Measurements from ENCODE around the gene PDE3B. TPM values are rescaled to one million over a fixed set of nuclear protein-coding genes. Genes with fewer than 3 reads are reported as not detected.
"Not testable (repeated sequence)": the region's sequence is repeated elsewhere in the genome, so short reads cannot be mapped to it uniquely, and the experiment has no call there.

PDE3B gene
- polyA plus RNA-seq, 3 donors = 8.7 to 49.7 (median 9.6) TPM

DNA sequence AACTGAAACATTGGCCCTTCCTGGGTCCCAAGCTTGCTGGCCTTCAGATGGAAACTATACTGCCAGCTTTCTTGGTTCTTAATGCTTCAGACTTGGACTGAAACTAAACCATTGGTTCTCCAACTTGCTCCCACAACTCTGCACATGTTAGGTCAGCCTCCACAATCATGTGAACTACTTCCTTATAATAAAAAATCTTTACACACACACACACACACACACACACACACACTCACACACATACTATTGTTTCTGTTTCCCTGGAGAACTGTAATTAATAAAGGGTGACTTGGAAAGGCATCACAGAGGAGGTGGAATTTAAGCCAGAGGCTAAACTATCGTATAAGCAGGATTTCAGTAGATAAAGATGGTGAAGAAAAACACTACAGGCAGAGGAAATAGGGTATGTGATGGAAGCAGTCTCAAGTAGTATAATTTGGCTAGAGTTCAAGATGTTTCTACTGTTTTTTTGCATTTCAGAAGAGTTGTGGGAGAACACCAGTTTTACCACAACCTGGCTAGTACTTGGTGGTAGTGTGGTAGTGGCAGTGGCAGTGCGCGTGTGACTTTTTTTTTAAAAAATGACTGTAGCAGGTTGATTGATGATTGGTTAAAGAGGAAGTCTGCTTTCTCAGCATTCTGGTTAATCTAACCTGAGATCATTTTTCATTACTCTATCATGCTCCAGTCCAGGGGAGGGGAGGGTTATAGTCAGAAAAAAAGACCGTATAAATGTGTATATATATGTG is 70.1 kb downstream of the PDE3B start:
- no peak overlapping the region for H3K27ac ChIP-seq (ENCODE audit: low read depth, low read length)
- WGBS, 3 donors = 38 to 55% (median 49%) methylated on average over 4 of the region's 4 CpGs

- 79 to 86% (median 86%) methylated on average over 7 of the region's 11 CpGs for WGBS, 3 donors
- not testable (repeated sequence) for H3K27ac ChIP-seq (ENCODE audit: low read depth, low read length)
Observed at GRCh38 chr11:14715669-14716068, 72.1 kb downstream of the PDE3B start.

DNA sequence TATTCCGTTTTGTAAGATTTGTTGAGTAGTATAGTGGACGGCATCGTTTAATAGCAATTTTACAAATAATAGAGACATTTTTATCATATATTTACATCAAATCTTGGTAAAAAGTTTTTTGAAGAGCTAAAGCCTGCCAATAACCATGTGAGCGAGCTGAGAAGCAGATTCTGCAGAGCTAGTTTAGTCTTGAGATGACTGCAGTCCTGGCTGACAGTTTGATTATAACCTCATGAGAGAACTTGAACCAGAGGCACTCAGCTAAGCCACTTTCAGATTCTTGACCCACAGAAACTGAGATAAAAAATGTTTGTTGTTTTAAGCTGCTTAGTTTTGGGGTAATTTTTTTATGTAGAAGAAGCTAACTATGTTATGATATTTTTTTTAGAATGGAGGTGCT is 78.9 kb downstream of the PDE3B start:
- H3K27ac ChIP-seq (ENCODE audit: low read depth, low read length) = no peak overlapping the region
- WGBS, 3 donors = 73 to 88% (median 86%) methylated on average over 4 of the region's 4 CpGs

GRCh38 chr11:14725150-14725549 is 81.5 kb downstream of the PDE3B start:
- H3K27ac ChIP-seq (ENCODE audit: low read depth, low read length) = no peak overlapping the region
- WGBS, 3 donors = 89 to 95% (median 89%) methylated on average over 1 of the region's 1 CpG

DNA sequence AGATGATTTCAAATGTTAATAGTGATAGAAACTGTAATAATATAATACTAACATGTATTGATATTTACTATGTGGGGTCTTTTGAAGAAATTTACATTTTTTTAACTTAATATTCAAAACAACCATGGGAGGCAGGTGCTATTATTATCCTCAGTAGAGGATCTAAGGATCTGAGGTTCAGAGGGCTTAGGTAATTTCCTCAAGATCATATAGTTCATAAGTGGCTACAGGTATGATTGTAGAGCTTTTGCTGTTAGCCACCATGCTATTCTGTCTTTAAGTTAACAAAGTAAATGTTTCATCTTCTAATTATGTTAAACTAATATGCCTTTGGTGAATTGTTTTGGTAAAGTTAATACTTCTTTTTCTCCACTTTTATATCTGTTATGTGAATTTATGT is 83.6 kb downstream of the PDE3B start:
- H3K27ac ChIP-seq (ENCODE audit: low read depth, low read length) = no peak overlapping the region

DNA sequence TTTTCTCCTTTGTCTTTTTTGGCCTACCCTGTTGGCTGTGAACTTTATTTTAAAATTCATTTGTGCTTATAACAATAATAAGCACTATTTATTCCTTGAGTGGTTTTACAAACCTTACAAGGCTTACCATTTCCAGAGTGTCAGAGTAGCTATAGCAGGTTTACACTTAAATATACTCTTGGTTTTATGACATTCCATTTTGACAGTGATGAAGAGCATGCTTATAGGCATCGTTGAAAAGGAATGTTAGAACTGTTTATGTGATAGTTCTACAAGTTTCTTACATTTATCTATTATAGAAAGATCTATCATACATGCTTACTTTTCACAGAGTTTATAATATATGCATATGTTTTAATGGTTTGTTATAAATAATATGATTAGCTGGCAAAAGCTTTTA is 84.1 kb downstream of the PDE3B start:
- H3K27ac ChIP-seq (ENCODE audit: low read depth, low read length) = no peak overlapping the region
- 41 to 47% (median 46%) methylated on average over 1 of the region's 1 CpG for WGBS, 3 donors

DNA sequence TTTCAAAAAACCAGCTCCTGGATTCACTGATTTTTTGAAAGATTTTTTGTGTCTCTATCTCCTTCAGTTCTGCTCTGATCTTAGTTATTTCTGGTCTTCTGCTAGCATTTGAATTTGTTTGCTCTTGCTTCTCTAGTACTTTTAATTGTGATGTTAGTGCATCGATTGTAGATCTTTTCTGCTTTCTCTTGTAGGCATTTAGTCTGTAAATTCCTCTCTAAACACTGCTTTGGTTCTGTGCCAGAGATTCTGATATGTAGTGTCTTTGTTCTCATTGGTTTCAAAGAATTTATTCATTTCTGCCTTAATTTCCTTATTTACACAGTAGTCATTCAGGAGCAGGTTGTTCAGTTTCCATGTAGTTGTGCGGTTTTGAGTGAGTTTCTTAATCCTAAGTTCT is 96.9 kb downstream of the PDE3B start:
- H3K27ac ChIP-seq (ENCODE audit: low read depth, low read length) = not testable (repeated sequence)

GRCh38 chr11:14741195-14741594 is 97.6 kb downstream of the PDE3B start:
- H3K27ac ChIP-seq (ENCODE audit: low read depth, low read length) = no peak overlapping the region
- WGBS, 3 donors = 65 to 83% (median 81%) methylated on average over 3 of the region's 3 CpGs

More for the DNA sequence above, 96.9 kb downstream of the PDE3B start:
- WGBS, 3 donors = 48 to 90% (median 90%) methylated on average over 2 of the region's 2 CpGs

- 67 to 91% (median 71%) methylated on average over 5 of the region's 5 CpGs for WGBS, 3 donors
- H3K27ac ChIP-seq (ENCODE audit: low read depth, low read length) = no peak overlapping the region
Observed at GRCh38 chr11:14742849-14743559, 99.4 kb downstream of the PDE3B start.

- not testable (repeated sequence) for H3K27ac ChIP-seq (ENCODE audit: low read depth, low read length)
- WGBS, 3 donors = 92 to 98% (median 93%) methylated on average over 6 of the region's 6 CpGs
Observed at GRCh38 chr11:14743667-14744066, 100.1 kb downstream of the PDE3B start.

- H3K27ac ChIP-seq (ENCODE audit: low read depth, low read length) = no peak overlapping the region
- 85 to 87% (median 86%) methylated on average over 3 of the region's 3 CpGs for WGBS, 3 donors
Observed at GRCh38 chr11:14746857-14747395, 103.3 kb downstream of the PDE3B start.

DNA sequence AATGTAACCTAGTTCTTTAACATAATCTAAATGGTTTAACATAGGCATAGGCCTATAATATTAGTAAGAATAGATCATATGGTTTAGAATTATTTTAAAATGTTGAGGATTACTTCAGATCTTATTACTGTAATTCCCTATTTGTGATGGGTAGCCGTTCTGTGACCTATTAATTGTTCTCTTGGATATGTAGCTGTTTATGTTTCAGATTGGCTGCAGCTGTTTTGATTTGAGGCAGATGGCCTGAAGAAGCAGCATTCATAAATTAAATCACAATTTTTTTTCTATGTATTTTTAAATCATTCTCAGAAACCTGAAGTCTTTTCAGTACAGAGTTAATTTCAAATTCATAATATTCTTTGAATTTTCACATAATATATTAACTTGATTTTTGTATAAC is 104.5 kb downstream of the PDE3B start:
- no peak overlapping the region for H3K27ac ChIP-seq (ENCODE audit: low read depth, low read length)

GRCh38 chr11:14750911-14751310 is 107.3 kb downstream of the PDE3B start:
- H3K27ac ChIP-seq (ENCODE audit: low read depth, low read length) = no peak overlapping the region
- WGBS, 3 donors = 58 to 63% (median 58%) methylated on average over 1 of the region's 1 CpG

More for the DNA sequence above, 104.5 kb downstream of the PDE3B start:
- 65 to 83% (median 70%) methylated on average over 1 of the region's 1 CpG for WGBS, 3 donors

- H3K27ac ChIP-seq (ENCODE audit: low read depth, low read length) = no peak overlapping the region
Observed at GRCh38 chr11:14751975-14752407, 108.4 kb downstream of the PDE3B start.

DNA sequence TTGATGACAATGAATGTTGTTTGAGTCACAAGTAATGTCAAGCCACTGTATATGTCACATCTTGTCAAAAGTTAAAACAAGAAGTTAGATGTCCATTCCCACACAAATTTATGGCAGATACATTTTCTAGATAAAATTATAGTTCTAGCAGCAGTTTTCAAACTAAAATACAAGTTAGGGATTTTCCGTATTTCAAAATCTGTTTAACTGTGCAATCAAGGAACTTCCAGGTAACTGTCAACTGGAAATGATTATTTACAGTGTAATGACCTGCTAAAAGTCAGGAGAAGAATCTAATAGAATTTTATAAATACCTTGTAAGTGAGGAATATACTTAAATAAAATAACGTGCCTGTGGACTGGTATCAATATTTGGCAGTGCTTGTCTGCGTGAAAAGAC is 111.5 kb downstream of the PDE3B start:
- no peak overlapping the region for H3K27ac ChIP-seq (ENCODE audit: low read depth, low read length)
- 80 to 90% (median 88%) methylated on average over 3 of the region's 3 CpGs for WGBS, 3 donors

DNA sequence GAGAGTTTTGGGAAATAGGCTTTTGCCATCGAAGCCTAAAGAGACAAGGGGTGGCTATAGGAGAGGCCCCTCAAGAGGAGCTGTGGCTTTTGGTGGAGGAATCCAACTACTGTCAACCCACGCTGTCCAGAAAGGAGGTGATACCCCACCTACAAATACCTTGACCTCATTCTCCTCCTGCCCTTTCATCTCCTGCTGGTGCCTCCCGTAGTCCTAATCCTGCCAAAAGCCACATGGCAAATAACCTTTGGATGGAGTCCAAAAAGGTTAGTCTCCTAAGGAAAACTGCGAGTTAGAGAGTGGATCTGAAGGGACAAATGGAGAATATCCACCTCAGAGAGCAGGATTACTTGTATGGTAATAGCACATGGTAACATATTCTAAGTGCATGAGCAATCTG is 112.7 kb downstream of the PDE3B start:
- WGBS, 3 donors = 59 to 91% (median 88%) methylated on average over 4 of the region's 4 CpGs

GRCh38 chr11:14759300-14760012 is 115.9 kb downstream of the PDE3B start:
- H3K27ac ChIP-seq (ENCODE audit: low read depth, low read length) = not testable (repeated sequence)
- WGBS, 3 donors = 89 to 90% (median 90%) methylated on average over 9 of the region's 9 CpGs

More for the DNA sequence above, 112.7 kb downstream of the PDE3B start:
- no peak overlapping the region for H3K27ac ChIP-seq (ENCODE audit: low read depth, low read length)

DNA sequence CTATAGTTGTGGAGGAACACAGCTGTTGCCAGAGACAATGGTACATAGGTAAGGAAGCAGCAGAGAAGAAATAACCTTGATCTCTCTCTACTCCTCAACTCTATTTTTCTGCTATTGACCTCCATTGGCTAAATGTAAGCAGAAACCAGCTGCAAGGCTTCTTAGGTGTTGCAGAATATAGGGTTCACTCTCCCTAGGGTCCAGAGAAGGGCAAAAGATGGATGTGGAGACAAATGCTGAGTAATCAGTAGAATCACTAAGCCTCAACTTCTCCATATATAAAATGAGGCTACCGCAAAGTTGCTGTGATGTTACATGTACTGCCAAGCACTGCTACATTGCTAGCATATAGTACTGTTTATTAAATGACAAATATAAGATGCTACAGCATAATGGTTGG is 120.6 kb downstream of the PDE3B start:
- no peak overlapping the region for H3K27ac ChIP-seq (ENCODE audit: low read depth, low read length)
- WGBS, 3 donors = 97% methylated on average over 1 of the region's 1 CpG

All from adipose tissue (tissue), 3 donors.